DLD1 (cell line): Measurements from ENCODE around the gene TOR1AIP2.
"Not testable (repeated sequence)": the region's sequence is repeated elsewhere in the genome, so short reads cannot be mapped to it uniquely, and the experiment has no call there.

Experiments used
- in situ Hi-C: cut with HindIII; loops from 2 replicates; pipeline ENCODE4 v1.10.0; 2017; ENCODE audit warnings: low sequenced_read_pairs

Gene TOR1AIP2

DNA sequence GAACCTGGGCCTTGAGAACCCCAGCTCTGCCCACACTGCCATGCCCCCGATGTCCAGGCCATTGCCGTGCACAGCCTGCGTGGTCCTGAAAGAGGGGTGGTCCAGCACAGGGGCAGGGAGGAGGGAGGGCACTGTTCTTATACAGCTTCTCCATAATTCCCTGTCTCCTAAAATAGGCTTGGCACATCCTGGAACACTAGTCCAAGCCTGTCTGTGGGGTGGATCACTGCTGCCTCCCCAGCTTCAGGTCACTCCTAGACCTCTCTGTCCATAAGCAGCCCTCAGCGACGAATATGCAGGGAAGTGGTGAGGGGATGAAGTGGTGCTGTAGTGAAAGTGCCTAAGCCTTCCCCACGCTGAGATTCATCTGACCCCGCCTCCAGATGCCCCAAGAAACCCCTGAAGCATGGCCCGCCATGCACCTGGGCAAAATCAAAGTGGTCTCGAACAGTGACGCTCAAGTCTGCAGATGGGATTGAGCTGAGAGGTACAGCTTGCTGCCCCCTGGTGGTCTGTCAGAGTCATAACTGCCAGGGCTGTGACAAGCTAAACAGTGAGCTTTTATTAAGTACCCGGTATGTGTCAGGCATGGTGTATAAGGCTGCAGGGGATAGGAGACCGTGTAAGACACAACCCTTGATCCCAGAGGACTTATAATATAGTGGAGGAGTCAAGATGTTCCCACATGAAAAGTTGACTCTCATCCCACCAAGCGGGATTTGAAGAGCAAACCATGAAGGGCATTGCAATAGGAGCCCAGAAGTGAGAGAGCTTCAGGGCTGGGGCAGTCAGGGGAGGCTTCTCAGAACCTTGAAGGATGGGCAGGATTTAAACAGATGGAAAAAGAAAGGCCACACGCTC, 67.9 kb downstream of the TOR1AIP2 start:
- in situ Hi-C loops = loop anchor here (5.0 to 10.0 kb wide), 3 partner anchors 55 to 255 kb away; no protein-coding TSS in a partner anchor

- in situ Hi-C loops = no loop called here
Observed at GRCh38 chr1:179808503-179808902, 69.1 kb downstream of the TOR1AIP2 start.

GRCh38 chr1:179807691-179808485, 69.7 kb downstream of the TOR1AIP2 start:
- in situ Hi-C loops = no loop called here

DNA sequence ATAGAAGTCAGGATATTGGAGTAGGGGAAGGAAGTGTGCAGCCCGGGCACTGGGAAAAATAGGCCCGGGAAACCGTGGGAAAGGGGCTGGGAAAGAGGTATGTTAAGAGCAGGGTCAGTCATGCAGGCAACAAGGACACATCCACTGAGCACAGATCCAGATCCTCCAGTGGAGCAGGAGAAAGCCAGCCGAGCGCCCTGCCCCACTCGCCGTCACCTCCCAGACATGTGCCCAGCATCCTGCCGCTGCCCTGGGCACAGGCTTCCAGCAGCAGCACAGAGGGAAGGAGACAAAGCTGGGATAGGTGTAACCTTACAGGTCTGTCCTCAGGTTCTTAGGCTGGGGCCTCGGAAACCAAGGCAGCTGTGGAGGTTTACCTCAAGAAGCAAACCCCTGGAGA, 70.3 kb downstream of the TOR1AIP2 start:
- in situ Hi-C loops = no loop called here

- in situ Hi-C loops = no loop called here
Observed at GRCh38 chr1:179806333-179806732, 71.3 kb downstream of the TOR1AIP2 start.

- in situ Hi-C loops = no loop called here
Observed at GRCh38 chr1:179805291-179806195, 72.1 kb downstream of the TOR1AIP2 start.

GRCh38 chr1:179804417-179804816, 73.2 kb downstream of the TOR1AIP2 start:
- in situ Hi-C loops = not testable (repeated sequence)

DNA sequence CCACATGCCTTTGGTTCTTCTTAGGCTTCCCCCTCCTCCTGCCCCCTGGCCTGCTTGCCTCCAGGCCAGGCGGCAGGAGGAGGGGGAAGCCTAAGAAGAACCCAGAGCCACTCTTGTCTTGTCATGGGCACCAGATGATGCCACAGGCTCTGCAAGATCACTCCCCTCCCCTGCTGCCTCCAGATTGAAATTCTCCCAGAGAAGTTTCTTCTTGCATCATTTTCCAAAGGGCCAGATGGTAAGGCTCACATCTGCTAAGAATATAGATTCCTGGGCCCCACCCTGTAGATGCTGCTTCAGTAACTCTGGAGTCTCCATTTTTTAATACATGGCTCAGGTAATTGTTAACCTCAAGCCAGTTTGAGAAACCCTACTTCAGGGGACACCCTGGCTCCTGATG, 73.7 kb downstream of the TOR1AIP2 start:
- in situ Hi-C loops = no loop called here

- in situ Hi-C loops = no loop called here
Observed at GRCh38 chr1:179803104-179803503, 74.5 kb downstream of the TOR1AIP2 start.

DNA sequence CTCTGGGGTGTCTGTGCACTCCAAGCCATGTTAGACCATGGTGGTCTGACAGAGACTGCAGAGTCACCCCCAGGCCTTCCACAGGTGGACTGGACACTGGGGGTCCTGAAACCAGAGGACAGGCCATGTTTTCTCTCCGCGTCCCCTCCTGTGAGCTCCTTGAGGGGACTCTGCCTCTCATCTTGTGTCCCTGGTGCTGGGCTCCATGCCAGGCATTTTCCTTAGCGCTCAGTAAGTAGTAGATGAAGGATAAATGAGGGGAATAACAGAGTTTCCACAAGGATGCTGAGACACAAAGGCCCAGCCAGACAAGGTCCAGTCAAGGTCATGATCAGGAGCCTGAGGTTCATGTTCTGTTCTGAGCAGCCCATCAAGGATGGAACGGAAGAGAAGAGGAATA, 77.1 kb downstream of the TOR1AIP2 start:
- in situ Hi-C loops = no loop called here

DNA sequence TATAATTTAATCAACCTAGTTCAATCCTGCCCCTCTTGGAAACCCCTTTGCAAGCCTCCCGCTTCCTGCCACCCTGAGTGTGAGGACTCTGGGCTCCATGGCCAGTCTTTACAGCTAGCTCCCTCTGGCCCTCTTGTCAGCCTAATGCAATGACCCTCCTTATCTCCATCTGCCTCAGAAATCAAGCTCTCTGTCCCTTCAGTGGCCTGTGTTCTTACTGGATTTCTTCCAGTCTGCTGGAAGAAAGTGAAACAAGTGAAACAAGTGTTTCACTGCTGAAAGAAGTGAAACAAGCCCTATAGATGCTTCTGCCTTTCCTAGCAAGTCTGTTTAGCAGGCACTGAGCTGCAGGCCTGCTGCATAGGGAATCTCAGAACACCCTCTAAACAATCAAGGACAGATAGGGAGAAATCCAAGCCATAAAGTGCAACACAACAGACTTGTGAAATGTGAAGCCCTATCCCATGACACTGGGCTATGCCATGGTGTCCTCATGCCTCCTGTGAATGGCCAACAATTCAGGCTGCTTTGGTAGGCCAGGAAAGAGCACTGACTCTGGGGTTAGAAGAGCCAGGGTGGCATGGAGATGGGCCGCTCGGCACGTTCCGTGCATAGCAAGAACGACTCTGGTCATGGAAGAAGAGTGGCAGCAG, 78.6 kb downstream of the TOR1AIP2 start:
- in situ Hi-C loops = no loop called here

DNA sequence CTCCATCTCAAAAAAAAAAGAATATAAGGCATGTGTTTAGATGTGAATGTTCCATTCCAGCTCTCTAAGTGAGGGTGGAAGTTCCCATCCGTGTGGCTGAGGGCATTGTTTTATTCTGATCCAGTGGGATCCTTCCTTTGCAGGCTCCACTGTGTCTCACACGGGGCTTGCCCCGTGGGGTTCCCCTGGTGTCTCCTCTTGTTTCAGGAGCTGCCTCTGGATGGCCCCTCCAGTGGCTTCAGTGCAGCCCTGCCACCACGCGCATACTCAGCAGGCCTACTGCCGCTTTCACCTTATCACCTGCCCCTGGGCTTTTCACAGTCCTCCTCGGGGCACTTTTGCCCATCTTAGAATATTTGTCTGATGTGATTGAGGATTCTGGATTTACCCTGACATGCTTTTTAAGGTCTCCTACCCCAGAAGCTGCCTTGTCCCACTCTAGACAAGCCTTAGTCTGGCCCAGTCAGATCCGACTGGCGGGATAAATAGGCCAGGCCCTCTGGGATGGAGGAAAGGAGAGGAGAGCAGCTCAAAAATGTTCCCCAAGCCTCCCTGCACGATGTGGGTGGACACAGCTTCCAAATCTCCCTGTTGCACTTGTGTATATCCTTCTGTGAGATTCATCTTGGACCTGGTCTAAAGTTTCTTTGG, 79.3 kb downstream of the TOR1AIP2 start:
- in situ Hi-C loops = no loop called here

DNA sequence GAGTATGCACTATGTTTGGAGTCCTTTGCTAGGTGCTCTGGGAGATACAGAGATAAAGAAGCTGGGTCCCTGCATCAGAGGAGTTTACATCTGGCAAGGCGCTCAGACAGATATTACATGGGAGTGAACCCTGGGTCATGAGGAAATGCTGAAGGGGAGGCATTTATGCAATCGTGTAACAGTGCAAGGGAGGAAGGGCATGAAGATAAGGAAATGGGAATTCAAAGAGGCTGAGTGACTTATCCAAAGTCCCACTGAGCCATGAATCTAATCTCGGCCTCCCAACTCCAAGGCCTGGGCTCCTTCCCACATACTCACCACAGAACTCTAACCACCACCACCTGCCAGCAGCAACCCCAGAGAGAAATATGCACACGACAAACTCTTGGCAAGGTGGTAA, 82.9 kb downstream of the TOR1AIP2 start:
- in situ Hi-C loops = no loop called here

GRCh38 chr1:179794146-179794545, 83.5 kb downstream of the TOR1AIP2 start:
- in situ Hi-C loops = no loop called here

DNA sequence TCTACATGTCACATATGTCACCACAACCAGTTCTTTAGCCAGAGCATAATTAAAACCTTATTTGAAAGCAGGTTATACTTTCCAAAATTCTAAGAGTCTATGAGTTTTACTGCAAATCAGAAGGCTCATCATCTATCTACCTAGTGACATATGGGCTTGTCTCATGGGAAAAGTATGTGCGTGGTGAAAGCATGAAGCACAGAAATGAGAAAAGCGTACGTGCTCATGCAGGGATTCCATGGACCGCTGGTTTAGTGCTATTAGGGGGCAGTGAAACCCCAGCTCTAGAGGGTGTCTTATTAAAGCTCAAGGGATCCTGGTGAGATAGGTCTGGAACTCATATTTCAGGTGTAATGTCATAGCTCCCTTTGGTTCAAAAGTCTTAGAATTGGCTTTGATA, 84.3 kb downstream of the TOR1AIP2 start:
- in situ Hi-C loops = no loop called here
